Spleen (tissue), 11 donors: ENCODE results near the gene DENND2D. TPM values are rescaled to one million over a fixed set of nuclear protein-coding genes. Genes with fewer than 3 reads are reported as not detected.

ENCODE experiments used
- DNase-seq: peaks from one replicate; pipeline ENCODE4 v3.0.0-alpha.2; 2020
- H3K27ac ChIP-seq, 8 donors: fragments of 200-600 bp; sonication (generic) in 7 of 8; 1 replicate in 4 of 8; 2 replicates in 4 of 8; pipeline versions ENCODE4 v1.5.0 to v1.8.0; 2016 to 2021; ENCODE audit warnings: inconsistent platforms in 4 of 8, mild to moderate bottlenecking in 4 of 8, moderate library complexity in 1 of 8
- H3K27me3 ChIP-seq, 7 donors: fragments of 200-600 bp; sonication (generic) in 6 of 7; replicated peaks in 1 of 7; 1 replicate in 4 of 7; 2 replicates in 3 of 7; pipeline versions ENCODE4 v1.5.0 to v1.8.0; 2016 to 2021; ENCODE audit warnings: inconsistent platforms in 3 of 7, mild to moderate bottlenecking in 1 of 7
- H3K36me3 ChIP-seq, 6 donors: fragments of 200-600 bp; sonication (generic) in 5 of 6; 1 replicate in 4 of 6; 2 replicates in 2 of 6; pipeline versions ENCODE4 v1.5.0 to v1.8.0; 2016 to 2021; ENCODE audit warnings: inconsistent platforms in 2 of 6
- H3K4me1 ChIP-seq, 6 donors: fragments of 200-600 bp; sonication (generic) in 5 of 6; 1 replicate in 3 of 6; 2 replicates in 3 of 6; pipeline versions ENCODE4 v1.5.0 to v1.8.0; 2016 to 2021; ENCODE audit warnings: inconsistent platforms in 3 of 6
- H3K4me3 ChIP-seq, 8 donors: fragments of 200-600 bp; sonication (generic) in 7 of 8; 1 replicate in 4 of 8; 2 replicates in 4 of 8; pipeline versions ENCODE4 v1.5.0 to v1.8.0; 2016 to 2021; ENCODE audit warnings: inconsistent platforms in 4 of 8, mild to moderate bottlenecking in 4 of 8, moderate library complexity in 2 of 8
- H3K9me3 ChIP-seq, 8 donors: fragments of 200-600 bp; sonication (generic) in 7 of 8; 1 replicate in 4 of 8; 2 replicates in 4 of 8; pipeline versions ENCODE4 v1.5.0 to v1.8.0; 2016 to 2021; ENCODE audit warnings: inconsistent platforms in 4 of 8
- CTCF ChIP-seq, 11 experiments: fragments of 200-600 bp in 7 of 11; fragments of 450-650 bp in 4 of 11; sonication (generic) in 4 of 11; IDR thresholded peaks in 8 of 11; conservative IDR thresholded peaks in 3 of 11; 1 replicate in 7 of 11; 2 replicates in 4 of 11; pipeline versions ENCODE4 v1.4.0 to v1.8.0; 2016 to 2021; ENCODE audit warnings: antibody characterized with exemption in 11 of 11, inconsistent platforms in 4 of 11, mild to moderate bottlenecking in 1 of 11
- POLR2A ChIP-seq, 3 donors: fragments of 450-650 bp; IDR thresholded peaks; one replicate each; pipeline ENCODE4 v1.5.1; 2017; ENCODE audit warnings: antibody characterized with exemption in 3 of 3, mild to moderate bottlenecking in 1 of 3
- POLR2AphosphoS5 ChIP-seq, 3 donors: sonication (generic); formaldehyde crosslinking; IDR thresholded peaks; one replicate each; pipeline ENCODE4 v1.5.1; 2017; ENCODE audit warnings: antibody characterized with exemption in 3 of 3
- WGBS, 5 donors: extraction: QIAGEN DNeasy Blood & Tissue Kit in 3 of 5; methylation state at CpG; one replicate each; pipeline versions ENCODE4 v1.1.5 to v1.1.7; 2013 to 2018; 5-methylcytosine and 5-hydroxymethylcytosine counted together
- intact Hi-C: fragments of 100-400 bp; cut with DNase I; formaldehyde crosslinking; loops from one replicate; pipeline ENCODE4 v1.15.0; 2023; ENCODE audit warnings: low total_unique reads
- polyA plus RNA-seq, 3 donors: library from polyadenylated mRNA; stranded (reverse); fragments of 200-250 nt; gene quantifications; one replicate each; pipeline ENCODE4 v1.2.1, GENCODE V29; 2013
- total RNA-seq, 7 donors: library from RNA; depleted of rRNA in 3 of 7; stranded (reverse); fragments of >200 nt in 3 of 7; fragmentation: NEBNext Ultra II Directional in 4 of 7; extraction: Animal tissue kit (Norgen Biotek cat#: 25700) in 4 of 7; gene quantifications; one replicate each; pipeline versions ENCODE4 v1.1.0 to v1.2.1, GENCODE V29; 2016 to 2021
- donor health status: healthy with polysubstance abuse.
- donor health status: DM: no; HTN: no; CAD: no; lungs with moderate emphysema.
- donor health status: DM: no; HTN: no; CAD: no.
- donor health status: Bipolar disorder and iron deficiency.
- donor health status: healthy.
- donor health status: DM: no; HTN: no; CAD: no.
- donor health status: DM: yes; HTN: yes; CAD: no.

DENND2D gene
- total and polyA plus RNA-seq, 10 donors, result 90.3 to 182 (median 149) TPM

- peaks cover 17 to 66% (median 43%) of the 10 kb centered on the region in 6 donors for H3K4me1 ChIP-seq
- DNase-seq, result no peak
- TF ChIP-seq CTCF (IDR thresholded peaks at IDR 0.05 in 8 of 11, conservative IDR thresholded peaks at IDR 0.05 in 3 of 11) (no peak), POLR2A (IDR thresholded peaks at IDR 0.05) (no peak), POLR2AphosphoS5 (IDR thresholded peaks at IDR 0.05) (no peak)
- H3K27ac ChIP-seq, result peak overlapping the region in 1 of 8 donors; percentile 84
- no peaks in the 10 kb centered on the region for H3K36me3 ChIP-seq
- WGBS, 5 donors, result 92 to 100% (median 94%) methylated on average over 1 of the region's 1 CpG
- H3K4me3 ChIP-seq, result no peak overlapping the region
- no peaks in the 10 kb centered on the region for H3K27me3 ChIP-seq
- H3K9me3 ChIP-seq, result no peaks in the 10 kb centered on the region
- intact Hi-C loops, result no loop called here
These were observed 11.5 kb upstream of the DENND2D start for GRCh38 chr1:111211921-111212320.

- Histone ChIP-seq H3K27ac (no peak overlapping the region), H3K27me3 (no peaks in the 10 kb centered on the region), H3K9me3 (no peaks in the 10 kb centered on the region), H3K4me3 (no peak overlapping the region), H3K36me3 (no peaks in the 10 kb centered on the region), H3K4me1 (peaks cover 23 to 66% (median 38%) of the 10 kb centered on the region in 6 donors)
- TF ChIP-seq POLR2AphosphoS5 (IDR thresholded peaks at IDR 0.05), result no peak
- TF ChIP-seq CTCF (IDR thresholded peaks at IDR 0.05 in 8 of 11, conservative IDR thresholded peaks at IDR 0.05 in 3 of 11), result no peak
- no peak for TF ChIP-seq POLR2A (IDR thresholded peaks at IDR 0.05)
- WGBS, 5 donors, result 78 to 96% (median 91%) methylated on average over 4 of the region's 4 CpGs
- DNase-seq, result no peak
- intact Hi-C loops, result no loop called here
These were observed 9.2 kb upstream of the DENND2D start for GRCh38 chr1:111209622-111210021.

GRCh38 chr1:111208921-111209320 lies 8.5 kb upstream of the DENND2D start:
- intact Hi-C loops, result no loop called here
- no peak for TF ChIP-seq POLR2AphosphoS5 (IDR thresholded peaks at IDR 0.05)
- no peak for TF ChIP-seq CTCF (IDR thresholded peaks at IDR 0.05 in 8 of 11, conservative IDR thresholded peaks at IDR 0.05 in 3 of 11)
- no peak for TF ChIP-seq POLR2A (IDR thresholded peaks at IDR 0.05)
- Histone ChIP-seq H3K36me3 (no peaks in the 10 kb centered on the region), H3K27me3 (no peaks in the 10 kb centered on the region), H3K4me1 (peaks cover 18 to 64% (median 35%) of the 10 kb centered on the region in 6 donors), H3K4me3 (no peak overlapping the region), H3K27ac (no peak overlapping the region), H3K9me3 (no peaks in the 10 kb centered on the region)
- 56 to 78% (median 67%) methylated on average over 1 of the region's 1 CpG for WGBS, 5 donors
- no peak for DNase-seq

GRCh38 chr1:111205714-111206050 lies 5.2 kb upstream of the DENND2D start:
- no peak for DNase-seq
- WGBS, 5 donors, result 18 to 35% (median 30%) methylated on average over 2 of the region's 2 CpGs
- no peaks in the 10 kb centered on the region for H3K27me3 ChIP-seq
- intact Hi-C loops, result no loop called here
- no peaks in the 10 kb centered on the region for H3K9me3 ChIP-seq
- TF ChIP-seq CTCF (IDR thresholded peaks at IDR 0.05 in 8 of 11, conservative IDR thresholded peaks at IDR 0.05 in 3 of 11) (no peak), POLR2AphosphoS5 (IDR thresholded peaks at IDR 0.05) (no peak), POLR2A (IDR thresholded peaks at IDR 0.05) (no peak)
- H3K27ac ChIP-seq, result peak overlapping the region in 7 of 8 donors; percentile 96 to 100 (median 98)
- H3K36me3 ChIP-seq, result no peaks in the 10 kb centered on the region
- H3K4me3 ChIP-seq, result peak overlapping the region in 1 of 8 donors; percentile 88
- H3K4me1 ChIP-seq, result peaks cover 32 to 70% (median 52%) of the 10 kb centered on the region in 6 donors
